Breast epithelium (tissue), 3 donors: Measurements from ENCODE around the gene ATG7.

Experiments used
- POLR2A ChIP-seq: fragments of 450-650 bp; IDR thresholded peaks from one replicate; pipeline ENCODE4 v1.6.1; 2016; ENCODE audit warnings: antibody characterized with exemption, mild to moderate bottlenecking, moderate library complexity
- POLR2AphosphoS5 ChIP-seq, 3 donors: sonication (generic); formaldehyde crosslinking; IDR thresholded peaks; one replicate each; pipeline ENCODE4 v1.6.1; 2017; ENCODE audit warnings: antibody characterized with exemption in 3 of 3
- TF ChIP-seq, protein P1 (sequence below), 3 donors: fragments of 450-650 bp; IDR thresholded peaks; one replicate each; pipeline ENCODE4 v1.5.1; 2016 to 2017; ENCODE audit warnings: antibody characterized with exemption in 3 of 3, mild to moderate bottlenecking in 3 of 3, moderate library complexity in 3 of 3

DNA sequence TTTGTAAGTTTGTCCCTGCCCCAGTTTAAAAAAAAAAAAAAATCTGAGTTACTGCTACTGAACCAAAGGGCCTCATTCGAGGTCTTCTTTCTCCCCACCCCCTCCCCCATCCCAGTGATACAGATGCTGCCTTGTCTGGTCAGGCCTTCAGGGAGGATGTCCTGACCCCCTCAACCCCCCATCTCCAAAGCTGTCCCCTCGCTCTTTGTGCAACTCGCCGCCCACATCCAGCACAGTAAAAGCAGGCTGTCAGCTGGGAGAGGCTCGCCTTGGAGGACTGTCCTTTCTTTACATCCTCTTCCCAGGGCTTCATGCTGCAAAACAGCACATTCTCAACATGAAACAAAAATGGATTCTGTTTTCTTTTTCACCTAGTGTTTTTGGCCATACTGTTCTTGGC, 238.2 kb downstream of the ATG7 start:
- TF ChIP-seq, protein P1, sequence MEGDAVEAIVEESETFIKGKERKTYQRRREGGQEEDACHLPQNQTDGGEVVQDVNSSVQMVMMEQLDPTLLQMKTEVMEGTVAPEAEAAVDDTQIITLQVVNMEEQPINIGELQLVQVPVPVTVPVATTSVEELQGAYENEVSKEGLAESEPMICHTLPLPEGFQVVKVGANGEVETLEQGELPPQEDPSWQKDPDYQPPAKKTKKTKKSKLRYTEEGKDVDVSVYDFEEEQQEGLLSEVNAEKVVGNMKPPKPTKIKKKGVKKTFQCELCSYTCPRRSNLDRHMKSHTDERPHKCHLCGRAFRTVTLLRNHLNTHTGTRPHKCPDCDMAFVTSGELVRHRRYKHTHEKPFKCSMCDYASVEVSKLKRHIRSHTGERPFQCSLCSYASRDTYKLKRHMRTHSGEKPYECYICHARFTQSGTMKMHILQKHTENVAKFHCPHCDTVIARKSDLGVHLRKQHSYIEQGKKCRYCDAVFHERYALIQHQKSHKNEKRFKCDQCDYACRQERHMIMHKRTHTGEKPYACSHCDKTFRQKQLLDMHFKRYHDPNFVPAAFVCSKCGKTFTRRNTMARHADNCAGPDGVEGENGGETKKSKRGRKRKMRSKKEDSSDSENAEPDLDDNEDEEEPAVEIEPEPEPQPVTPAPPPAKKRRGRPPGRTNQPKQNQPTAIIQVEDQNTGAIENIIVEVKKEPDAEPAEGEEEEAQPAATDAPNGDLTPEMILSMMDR (IDR thresholded peaks at IDR 0.05) = no peak
- TF ChIP-seq POLR2A (no peak), POLR2AphosphoS5 (IDR thresholded peaks at IDR 0.05) (no peak)
